GM19372 (cell line): ENCODE measurements around the gene TOMM40L.

ENCODE experiments used
- ATAC-seq: cut with Tn5 transposase; IDR thresholded peaks from one replicate; pipeline ENCODE4 v1.9.1; 2021; ENCODE audit warnings: mild to moderate bottlenecking, low read depth, moderate library complexity; ENCODE audit not compliant: unreplicated experiment

The TOMM40L gene

DNA sequence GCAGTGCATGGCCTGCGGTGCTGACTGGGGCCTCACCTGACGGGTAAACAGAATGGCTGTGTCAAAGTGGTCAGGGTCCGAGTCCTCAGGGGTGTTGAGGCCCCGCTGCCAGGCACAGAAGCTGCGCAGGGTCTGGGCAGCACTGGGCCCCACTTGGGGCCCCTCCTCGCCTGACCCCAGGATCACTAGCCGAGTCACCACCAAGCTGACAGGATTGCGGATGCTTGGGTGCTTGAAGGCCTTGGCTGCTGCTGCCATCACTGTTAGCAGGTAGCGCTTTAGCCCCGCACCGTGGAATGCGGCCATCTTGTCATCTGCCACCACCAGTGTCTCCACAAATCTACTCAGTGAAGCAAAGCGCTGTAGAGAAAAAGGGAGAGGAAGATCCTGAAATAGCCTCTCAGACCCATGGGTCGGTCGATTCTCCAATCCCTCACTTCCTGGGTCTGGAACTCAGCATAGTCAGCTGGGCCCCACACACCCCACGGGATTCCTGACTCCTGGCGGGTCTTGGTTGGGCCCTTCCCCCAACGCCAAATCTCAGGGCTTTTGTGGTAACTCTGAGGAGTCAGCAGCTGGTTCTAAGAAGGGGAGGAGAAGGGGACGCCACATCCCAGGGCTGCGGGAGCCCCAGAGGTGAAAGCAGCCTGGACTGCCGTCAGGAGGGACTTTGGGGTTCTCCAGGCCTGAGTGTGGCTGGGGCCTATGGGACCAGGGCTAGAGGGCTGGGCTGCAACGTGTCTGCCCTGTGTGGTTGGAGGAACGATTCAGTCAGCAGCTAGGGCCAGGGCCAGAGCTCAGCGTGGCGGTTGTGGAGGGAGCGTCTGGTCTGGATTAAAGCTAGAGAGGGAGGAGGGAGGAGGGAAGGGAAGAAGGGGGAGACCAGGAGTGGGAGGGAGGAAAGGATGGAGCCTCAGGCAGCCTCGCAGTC, 29.1 kb upstream of the TOMM40L start:
- no peak for ATAC-seq

DNA sequence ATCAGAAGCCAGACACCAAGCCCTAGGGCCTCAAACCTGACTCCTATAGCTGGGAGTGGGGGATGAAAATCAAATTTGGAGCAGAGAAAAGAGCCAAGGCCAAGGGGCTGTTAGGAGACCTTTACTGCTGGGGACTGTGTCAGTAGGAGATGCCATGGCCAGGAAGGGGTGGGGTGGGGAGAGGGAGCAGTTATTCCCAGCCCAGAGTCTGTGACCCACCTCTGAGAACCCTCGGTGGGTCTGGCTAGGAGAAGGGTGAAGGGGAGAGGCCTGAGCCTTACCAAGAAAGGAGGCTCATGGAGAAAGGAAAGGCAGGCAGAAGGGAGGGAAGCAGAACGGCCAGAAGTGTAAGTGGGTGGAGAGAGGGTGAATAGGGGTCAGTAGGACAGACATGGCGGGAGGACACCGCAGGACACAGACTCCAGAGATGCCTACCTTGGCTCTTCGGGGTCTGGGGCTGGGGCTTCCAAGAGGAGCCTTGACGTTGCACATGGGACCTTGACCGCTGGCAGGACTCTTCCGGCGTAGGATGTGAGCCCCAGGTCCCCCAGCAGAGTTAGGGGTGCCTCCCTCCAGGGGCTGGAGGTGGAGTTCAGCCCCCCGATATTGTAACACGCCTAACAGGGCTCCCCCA, 28.2 kb upstream of the TOMM40L start:
- ATAC-seq = no peak

DNA sequence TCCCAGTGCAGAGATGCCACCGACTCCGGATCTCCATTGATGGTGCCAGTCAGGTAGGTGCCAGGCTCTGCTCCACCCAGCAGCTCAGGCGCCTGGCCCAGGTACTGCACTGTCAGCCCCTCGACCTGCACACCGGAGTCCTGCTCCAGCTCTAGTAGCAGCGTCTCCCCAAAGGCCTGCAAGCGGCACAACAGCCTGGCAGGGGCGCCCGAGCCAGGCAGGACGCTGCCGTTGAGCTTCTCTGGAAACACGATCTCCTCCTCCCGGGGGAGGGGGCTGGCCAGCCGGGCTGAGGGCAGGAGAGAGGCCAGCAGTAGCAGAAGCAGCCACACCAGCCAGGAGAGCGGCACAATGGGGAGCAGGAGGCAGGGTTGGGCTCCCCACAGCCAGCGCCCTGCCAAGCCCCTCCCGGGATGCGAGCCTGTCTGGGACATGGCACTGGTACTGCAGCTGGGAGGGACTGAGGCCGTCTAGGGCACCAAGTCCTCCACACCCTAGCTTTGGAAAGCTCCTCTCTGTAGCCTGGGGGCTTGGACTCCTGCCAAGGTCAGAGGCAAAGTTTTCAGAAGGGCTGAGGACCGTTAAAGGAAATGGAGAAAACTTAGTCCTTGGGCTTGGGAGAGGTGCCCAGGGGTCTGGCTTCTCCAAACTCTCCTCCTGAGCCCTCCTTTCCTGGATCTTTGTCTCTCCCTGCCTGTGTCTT, 27.5 kb upstream of the TOMM40L start:
- ATAC-seq = no peak

DNA sequence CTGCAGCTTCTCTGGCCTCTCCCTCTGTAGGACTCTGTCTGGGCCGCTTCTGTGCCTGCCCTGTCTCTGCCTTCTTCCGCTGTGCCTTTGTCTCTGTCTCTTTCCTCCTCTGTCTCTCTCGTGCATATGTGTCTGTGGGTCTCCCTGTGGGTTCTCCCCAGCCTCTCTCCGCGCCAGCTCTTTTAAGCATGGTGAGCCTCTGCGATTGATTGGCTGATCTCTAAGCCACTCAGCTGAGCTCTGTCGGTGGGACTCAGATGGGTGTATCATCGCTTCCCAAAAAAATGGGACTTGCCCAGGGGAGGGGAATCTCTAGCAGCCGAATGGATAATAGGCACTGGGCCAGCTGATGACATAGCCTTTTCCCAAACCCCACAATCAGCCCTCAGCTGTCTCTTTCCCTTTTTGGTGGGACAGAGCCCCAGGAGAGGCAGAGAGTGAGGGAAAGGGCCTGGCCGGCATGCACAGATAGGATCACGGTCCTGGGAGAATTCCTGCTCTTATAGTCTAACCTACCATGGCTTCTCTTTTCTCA, 26.9 kb upstream of the TOMM40L start, which contains the start of gene ADAMTS4:
ADAMTS4 (minus strand) TSS at position 158 of the 535 bp plus-strand sequence. CDS start 427 bp downstream, outside the sequence.
- no peak for ATAC-seq

DNA sequence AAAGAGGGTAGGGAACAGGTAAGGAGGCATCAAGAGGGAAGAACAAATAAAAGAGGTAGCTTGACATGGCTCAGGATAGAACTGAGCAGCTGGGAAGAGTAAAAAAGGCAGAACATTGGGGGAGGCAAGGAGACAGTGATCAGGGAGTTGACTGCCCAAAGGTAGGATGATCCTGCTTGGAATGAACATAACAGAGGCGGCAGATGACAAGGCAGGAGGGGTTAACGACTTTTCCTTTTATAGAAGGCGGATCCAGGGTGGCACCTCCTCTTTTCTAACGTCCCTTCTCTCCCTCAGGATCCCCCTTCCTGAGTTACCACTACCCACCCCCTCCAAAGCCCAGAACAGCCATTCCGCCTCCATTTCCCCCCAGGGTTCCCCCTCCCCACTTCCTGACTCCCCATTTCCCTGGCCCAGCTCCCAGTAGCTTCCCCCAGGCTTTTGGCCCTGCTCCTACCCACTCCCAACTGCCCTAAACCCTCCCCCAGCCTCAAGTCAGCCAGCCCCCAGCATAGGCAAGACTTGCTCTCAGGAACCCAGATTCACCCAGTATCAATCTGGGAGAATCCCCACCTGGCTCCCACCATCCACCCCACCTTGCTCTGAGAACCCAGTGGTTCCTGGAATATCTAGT, 26.2 kb upstream of the TOMM40L start:
- ATAC-seq = no peak

DNA sequence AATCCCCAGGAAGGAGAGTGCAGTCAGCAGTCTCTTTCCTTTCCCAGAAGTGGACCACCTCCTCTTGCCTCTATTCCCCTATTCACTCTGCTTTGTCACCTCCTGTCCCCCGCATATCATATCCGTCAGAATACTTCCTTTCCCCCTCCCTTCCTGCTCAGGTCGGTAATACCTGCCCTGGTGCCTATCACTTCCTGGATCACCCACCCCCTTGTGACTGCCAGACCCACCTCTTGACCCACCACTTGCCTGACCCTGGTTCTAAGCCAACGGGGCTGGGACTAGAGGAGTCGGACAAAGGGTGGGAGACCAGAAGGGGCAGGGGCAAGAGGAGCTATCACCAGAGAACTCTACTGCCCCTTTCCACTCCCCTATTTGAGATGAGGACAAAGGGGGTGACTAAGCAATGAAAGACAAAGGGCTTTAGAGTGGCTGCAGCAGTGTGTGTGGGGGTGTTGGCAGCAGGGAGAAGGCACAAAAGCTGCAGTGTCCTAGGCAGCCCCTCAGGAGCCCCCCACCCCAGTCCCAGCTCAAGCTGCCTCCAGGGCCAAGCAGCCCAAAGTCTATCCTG, 25.4 kb upstream of the TOMM40L start:
- ATAC-seq = no peak

DNA sequence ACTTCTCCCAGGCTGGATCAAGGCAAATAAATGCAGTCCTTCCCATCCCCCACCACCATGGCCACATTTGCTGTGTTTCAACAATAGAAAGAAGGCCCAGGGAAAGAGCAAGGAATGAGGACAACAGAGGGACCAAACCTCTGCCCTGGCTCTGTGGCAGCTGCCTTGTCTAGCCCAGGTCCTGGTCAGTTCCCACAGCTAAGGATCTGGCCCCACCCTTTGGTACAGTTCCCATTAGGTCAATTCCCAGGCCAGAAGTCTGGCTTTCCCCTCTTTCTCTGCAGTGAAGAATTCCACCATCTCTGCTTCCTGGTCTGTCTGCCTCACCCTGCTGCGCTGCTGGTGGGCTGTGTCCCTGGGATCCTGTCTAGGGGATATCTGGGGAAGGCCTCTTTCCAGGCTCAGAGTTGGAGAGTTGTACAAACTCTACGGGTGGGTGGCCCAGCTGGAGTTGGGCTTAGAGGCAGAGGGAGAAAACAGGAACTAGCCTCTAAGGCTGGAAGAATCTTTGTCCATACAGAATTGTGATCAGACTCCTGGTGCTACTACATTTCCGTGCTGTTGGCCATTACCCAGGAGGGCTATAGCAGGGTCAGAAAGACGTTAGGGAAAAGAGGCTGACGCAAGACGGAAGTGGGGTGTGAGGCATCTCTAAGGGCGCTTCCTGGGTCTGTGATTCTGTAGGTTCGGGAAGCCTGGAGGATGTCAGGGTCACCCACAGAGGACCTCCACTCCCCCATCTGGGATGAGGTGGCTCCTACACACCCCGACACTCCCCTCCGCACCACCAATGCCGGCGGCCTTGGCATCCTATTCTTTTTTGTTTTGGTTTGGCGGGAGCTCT, 24.6 kb upstream of the TOMM40L start:
- no peak for ATAC-seq

DNA sequence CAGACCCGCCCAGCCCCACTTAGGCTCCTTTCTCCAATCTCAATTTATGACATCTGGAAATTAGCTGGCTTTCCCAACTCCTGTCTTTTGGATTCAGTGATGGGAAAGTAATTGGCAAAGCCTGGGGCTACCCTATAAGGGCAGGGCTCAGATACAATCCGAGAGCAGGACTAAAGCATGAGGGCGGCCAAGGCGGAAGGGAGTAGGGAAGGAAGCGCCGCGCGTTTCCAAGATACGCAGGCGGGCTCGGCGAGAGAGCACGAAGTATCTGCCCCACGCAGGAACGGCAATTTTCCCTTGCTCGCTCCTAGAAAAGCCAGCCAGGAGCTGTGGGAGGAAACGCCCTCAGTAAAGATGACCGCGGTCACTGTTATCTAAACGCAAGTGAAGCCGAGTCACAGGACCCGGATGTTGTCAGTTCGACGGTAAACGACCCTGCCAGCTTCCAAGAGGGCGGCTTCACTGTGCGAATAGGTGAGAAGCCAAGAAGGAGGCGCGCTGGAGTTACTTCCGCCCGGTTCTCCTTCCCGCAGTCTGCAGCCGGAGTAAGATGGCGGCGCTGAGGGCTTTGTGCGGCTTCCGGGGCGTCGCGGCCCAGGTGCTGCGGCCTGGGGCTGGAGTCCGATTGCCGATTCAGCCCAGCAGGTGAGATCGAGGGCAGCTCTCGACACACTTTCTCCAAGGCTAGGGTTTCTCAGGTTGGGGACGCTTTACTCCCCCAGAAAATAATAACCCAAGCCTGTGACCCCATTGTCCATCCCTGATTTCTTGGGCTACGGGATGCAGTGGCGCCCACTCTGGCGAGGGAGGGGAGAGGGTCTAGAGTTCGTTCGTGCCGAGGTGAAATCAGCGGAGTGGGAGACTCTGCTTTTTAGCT, 23.8 kb upstream of the TOMM40L start, which contains the start of gene NDUFS2:
NDUFS2 (plus strand) TSS at position 532 of the 877 bp plus-strand sequence; CDS start at position 551, 19 bp downstream.
- ATAC-seq = peak; percentile 98

DNA sequence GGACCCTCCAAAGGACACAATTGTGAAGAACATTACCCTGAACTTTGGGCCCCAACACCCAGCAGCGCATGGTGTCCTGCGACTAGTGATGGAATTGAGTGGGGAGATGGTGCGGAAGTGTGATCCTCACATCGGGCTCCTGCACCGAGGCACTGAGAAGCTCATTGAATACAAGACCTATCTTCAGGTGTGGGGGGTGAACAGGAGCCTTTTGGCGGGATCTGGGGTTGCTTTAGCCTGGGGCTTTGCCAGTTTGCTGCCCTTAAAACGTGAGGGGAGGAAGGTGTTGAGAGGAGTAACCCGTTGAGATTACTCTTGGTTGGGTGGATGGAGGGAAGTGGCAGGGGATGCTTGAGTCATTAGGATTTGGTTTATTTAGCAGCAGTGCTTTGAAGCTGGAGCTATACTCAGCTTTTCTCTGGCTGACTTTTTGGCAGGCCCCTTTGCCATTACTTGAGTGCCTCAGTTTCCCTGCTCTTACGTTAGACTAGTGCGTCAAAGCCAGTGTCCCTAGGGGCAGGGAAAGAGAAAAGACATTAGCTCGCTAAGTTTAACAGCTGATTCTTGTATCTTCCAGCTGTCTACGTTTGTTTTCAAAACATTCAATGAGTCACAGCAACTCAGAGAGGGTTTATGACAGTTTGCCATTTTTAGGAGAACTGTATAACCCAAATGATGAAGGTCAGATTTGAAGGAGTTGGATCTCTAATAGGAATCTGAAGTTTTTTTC, 19.3 kb upstream of the TOMM40L start:
- no peak for ATAC-seq

DNA sequence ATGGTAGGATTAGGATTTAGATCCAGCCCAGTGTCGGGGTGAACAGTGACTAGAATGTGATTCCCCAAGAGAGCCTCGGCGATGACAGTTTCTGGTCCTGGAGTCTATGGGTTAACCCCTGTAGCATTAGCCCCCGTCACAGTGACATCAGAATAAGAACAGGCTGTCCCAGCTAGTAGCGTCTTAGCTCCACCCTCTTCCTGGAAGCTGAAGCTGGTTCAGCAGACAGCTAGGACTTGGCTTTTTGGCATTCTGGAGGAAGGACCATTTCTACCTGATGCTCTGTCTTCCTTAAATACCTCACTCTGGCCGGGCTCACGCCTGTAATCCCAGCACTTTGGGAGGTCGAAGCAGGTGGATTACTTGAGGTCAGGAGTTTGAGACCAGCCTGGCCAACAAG, 18.7 kb upstream of the TOMM40L start:
- ATAC-seq = no peak

DNA sequence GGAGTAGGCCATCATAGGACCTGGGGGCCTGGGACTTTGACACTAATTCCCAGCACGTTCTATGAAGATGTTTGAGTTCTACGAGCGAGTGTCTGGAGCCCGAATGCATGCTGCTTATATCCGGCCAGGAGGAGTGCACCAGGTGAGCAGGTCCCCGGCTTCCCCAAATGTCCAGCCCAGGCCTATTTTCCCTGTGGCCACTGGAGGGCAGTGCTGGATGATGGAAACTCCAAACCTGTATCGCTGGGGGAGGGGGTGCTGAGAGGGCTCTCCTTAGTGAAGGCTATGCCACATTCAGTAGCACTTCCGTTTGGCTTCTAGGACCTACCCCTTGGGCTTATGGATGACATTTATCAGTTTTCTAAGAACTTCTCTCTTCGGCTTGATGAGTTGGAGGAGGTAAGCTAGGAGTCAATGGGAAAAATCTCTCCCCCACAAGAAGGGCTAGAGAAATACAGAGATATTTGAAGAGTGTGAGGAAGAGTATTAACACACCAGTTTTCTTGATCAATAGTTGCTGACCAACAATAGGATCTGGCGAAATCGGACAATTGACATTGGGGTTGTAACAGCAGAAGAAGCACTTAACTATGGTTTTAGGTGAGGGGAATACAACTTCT, 16.0 kb upstream of the TOMM40L start:
- no peak for ATAC-seq

DNA sequence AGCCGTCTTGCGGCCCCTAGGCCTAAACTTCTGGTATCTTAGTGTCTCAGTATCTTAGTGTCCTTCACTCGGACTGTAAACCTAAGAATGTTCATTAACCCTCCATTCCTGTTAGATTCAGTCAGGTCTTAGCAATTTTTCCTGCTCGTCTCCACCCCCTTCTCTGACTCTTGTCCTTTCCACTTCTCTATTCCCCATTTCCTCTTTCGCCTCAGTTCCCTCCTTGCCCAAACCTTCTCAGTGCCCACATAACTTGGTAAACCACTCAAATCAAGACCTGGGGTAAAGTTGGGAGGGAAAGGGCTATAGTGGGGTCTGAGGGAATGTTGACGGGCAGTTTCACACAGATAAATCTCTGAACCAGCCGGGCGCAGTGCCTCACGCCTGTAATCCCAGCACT, 11.5 kb upstream of the TOMM40L start:
- no peak for ATAC-seq

DNA sequence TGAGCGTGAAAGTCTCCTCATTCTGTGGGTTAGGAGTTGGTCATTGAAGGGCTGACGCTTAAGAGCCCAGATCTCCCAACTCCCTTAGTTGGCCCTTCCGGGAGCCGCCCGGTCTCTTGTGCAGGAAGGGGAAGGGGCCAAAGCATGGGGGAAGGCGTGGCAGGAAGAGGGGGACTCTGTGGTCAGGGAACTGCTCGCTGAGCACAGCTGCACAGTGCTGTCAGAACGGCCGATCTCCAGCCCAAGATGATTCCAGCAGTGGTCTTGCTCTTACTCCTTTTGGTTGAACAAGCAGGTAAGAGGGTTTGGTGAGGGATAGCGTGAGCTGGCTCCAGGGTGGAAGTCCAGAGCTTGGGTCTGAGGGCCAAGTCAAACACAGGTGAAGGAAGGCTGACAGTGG, 10.8 kb upstream of the TOMM40L start, which contains the start of gene FCER1G:
FCER1G (plus strand) TSS at position 220 of the 400 bp plus-strand sequence; CDS start at position 247, 27 bp downstream.
- no peak for ATAC-seq

DNA sequence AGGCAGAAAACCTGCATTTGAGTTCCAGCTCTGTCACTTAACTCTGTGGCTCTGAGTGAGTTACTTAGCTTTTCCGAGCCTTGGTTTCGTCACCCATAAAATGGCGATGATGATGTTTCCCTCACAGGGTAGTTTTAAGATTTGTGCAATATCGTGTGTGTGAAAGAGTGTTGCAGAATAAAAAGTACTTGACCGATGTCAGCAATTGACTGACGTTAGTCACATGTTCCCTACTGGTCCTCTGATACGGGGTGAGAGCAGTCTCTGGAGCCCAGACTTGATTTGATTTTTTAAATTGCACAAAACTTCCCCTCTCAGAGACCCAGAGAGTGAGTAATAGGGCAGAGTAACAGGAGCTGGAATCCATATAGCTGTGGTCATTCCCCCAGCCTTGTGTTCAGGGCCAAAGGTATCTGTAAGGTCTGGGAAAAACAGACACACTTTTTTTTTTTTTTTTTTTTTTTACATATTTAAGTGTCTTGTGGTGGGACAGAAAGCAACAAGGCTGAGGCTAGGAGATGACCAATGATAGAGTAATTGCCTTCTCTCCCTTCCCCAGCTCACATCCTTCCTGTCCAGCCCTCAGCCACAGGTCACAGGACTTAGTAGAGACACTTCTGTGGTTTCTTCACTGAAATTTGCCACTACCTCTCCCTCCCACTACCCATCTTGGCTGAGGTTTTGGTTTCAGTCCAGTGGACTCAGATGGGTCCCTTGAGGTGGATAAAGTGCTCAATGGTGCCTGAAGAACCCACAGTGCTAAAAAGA, 8.7 kb upstream of the TOMM40L start:
- ATAC-seq = peak; percentile 90

DNA sequence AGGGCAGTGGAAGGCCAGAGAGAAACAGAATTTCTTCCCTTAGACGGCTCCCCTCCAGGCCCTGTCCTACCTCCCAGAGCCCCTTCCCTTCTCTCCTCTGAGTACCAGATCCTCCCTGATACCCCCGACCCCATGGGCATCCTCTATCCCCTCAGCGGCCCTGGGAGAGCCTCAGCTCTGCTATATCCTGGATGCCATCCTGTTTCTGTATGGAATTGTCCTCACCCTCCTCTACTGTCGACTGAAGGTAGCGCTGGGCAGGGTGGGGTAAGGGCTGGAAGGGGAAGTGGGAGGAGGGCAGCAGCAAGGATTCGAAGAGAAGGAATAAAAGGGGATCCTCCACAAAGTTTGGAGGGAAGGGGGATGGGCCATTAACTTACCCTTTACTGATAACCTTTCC, 8.0 kb upstream of the TOMM40L start:
- ATAC-seq = no peak
